ENCODE data around the gene COG6.

Gene COG6

DNA sequence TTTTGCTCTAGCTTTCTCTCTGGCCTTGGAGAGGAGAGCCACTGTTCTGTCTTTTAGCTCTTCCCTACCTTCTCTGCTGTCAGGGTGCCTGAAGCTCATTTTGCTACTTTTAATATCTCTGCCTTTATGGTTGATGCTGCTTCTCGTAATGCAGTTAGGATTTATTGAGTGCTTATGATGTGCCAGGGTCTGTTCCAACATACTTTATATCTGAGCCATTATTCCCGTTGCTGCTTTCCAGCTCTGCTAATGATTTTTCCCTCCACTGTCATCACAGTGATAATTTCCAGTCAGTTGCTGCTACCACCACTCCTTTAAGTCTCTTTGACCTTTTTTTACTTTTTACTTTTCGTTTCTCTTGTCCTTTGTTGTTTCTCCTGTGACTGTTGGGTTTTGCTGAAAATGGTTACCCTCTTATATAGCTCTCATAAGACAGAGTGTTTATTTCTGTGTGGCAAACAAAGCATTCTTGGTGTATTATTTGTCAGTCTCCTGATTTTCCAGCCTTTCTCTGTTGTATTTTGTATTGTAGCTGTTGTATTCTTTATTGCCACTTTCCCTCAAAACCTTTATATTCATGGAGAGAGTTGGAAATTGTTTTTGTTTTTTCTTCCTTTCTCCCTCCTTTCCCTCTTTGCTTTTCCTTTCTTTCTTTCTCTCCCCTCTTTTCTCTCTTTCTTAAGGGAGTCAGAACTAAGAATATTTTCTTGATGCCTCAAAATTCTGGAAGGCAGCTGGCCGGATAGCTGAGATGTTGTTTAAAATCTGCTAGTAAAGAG, 37.4 kb downstream of the COG6 start:
- FAIRE-seq: no peak
- no peak for DNase-seq (ENCODE audit: insufficient read length, low spot score)
- no peak for TF ChIP-seq POLR2A (IDR thresholded peaks at IDR 0.05; ENCODE audit: low read depth, low read length)

GRCh38 chr13:39699274-39699673, 43.8 kb downstream of the COG6 start:
- no peak for TF ChIP-seq POLR2A (IDR thresholded peaks at IDR 0.05; ENCODE audit: low read depth, low read length)
- FAIRE-seq (no peak), DNase-seq (ENCODE audit: insufficient read length, low spot score) (no peak)

DNA sequence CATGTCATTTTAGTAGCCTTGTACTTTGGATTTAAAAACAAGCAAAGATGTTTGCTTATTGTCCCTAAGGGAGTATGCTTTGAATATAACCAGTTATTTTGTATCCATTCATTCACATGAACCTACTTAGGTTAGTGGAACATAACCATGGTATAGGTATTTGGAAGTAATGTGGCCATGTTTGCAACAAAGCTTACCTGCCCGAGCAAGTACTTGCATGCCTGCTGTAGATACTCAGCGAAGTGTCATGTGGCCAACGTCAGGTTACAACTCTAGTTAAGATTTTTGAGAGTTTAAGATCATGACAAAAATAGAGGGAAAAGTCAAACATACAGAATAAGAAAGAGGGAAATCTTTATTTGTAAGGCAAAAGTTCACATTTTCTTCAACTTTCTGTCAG, 57.2 kb downstream of the COG6 start:
- TF ChIP-seq POLR2A (IDR thresholded peaks at IDR 0.05; ENCODE audit: low read depth, low read length): no peak
- FAIRE-seq (no peak), DNase-seq (ENCODE audit: insufficient read length, low spot score) (no peak)

GRCh38 chr13:39729156-39729555, 73.7 kb downstream of the COG6 start:
- FAIRE-seq: no peak
- no peak for DNase-seq (ENCODE audit: insufficient read length, low spot score)
- TF ChIP-seq POLR2A (IDR thresholded peaks at IDR 0.05; ENCODE audit: low read depth, low read length): no peak

- TF ChIP-seq POLR2A (IDR thresholded peaks at IDR 0.05; ENCODE audit: low read depth, low read length): no peak
- FAIRE-seq (no peak), DNase-seq (ENCODE audit: insufficient read length, low spot score) (no peak)
Observed at GRCh38 chr13:39734952-39735351, 79.5 kb downstream of the COG6 start.

DNA sequence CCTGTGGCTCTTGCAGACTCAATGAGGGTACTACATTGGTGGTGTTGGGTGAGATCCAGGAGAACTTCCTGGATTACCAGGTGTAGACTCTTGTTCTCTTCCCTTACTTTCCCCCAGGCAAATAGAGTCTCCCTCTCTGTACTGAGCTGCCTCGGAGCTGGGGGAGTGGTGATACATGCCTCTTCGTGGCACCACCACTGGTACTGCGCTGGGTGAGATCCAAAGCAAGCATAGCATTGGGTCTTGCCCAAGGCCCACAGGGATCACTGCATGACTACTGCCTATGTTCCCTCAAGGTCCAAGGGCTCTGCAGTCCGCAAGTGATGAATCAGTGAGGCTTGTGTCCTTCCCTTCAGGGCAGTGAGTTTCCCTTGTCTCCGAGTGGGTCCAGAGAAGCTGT, 81.6 kb downstream of the COG6 start:
- TF ChIP-seq POLR2A (IDR thresholded peaks at IDR 0.05; ENCODE audit: low read depth, low read length): no peak
- DNase-seq (ENCODE audit: insufficient read length, low spot score) (no peak), FAIRE-seq (no peak)

DNA sequence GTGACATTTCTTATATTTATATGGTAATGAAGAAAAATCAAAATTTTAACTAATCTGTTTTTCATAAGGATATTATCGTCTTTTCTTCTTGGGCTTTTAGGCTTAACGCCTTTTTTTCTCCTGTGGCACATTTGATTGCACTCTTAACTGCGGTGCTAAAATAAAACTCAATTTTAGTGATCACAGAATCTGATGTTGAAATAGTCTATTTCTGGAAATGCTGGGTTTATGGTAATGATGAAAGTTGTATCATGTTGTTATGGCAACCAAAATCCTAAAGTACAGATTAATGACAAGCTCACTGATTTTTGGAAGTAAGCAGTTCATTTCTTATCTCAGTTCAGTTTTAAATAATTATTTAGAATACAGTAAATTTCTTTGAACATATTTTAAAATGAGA, 85.3 kb downstream of the COG6 start:
- DNase-seq (ENCODE audit: insufficient read length, low spot score): no peak
- no peak for TF ChIP-seq POLR2A (IDR thresholded peaks at IDR 0.05; ENCODE audit: low read depth, low read length)
- FAIRE-seq: no peak

GRCh38 chr13:39748961-39749360, 93.5 kb downstream of the COG6 start:
- DNase-seq (ENCODE audit: insufficient read length, low spot score) (no peak), FAIRE-seq (no peak)
- TF ChIP-seq POLR2A (IDR thresholded peaks at IDR 0.05; ENCODE audit: low read depth, low read length): no peak

DNA sequence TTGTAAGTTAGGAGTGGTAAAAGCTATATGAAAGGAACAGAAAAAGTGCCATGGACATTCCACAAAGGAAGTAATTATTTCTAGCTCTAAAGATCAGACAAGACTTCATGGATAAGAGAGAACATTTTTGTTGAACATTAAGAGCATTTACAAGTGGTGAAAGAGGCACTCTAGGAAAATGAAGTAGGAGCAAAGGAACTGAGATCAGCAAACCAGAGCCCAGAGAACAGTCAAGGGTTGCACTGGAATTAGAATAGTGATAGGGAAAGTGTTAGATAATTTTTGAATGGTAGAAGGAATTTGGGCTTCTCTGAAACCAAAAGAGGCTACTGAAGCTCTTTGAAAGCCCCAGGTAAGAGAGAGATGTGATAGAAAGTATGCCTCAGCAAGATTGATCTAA, 94.1 kb downstream of the COG6 start:
- DNase-seq (ENCODE audit: insufficient read length, low spot score) (no peak), FAIRE-seq (no peak)

DNA sequence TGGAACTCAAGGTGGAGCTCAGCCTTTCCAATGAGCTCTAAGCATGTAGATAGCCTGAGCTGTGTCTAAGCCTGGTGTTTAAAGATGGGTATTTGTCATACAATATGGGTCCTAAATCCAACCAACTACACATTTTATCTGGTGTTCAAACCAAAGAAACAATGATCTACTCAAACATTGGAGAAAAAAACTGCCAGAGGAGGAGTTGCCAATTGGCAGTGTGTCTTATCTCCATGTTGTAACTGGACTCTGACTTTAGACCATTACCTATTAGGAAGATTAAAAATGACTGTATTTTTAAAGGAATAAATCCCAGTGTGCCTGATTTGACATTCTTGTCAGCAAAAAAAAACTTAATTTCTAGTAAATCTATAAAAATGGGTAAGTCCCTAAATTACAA, 96.3 kb downstream of the COG6 start:
- DNase-seq (ENCODE audit: insufficient read length, low spot score) (no peak), FAIRE-seq (no peak)
- no peak for TF ChIP-seq POLR2A (IDR thresholded peaks at IDR 0.05; ENCODE audit: low read depth, low read length)

More for the DNA sequence above, 94.1 kb downstream of the COG6 start:
- TF ChIP-seq POLR2A (IDR thresholded peaks at IDR 0.05; ENCODE audit: low read depth, low read length): no peak

GRCh38 chr13:39760521-39760920, 105.1 kb downstream of the COG6 start:
- FAIRE-seq: no peak
- no peak for TF ChIP-seq POLR2A (IDR thresholded peaks at IDR 0.05; ENCODE audit: low read depth, low read length)
- DNase-seq (ENCODE audit: insufficient read length, low spot score): no peak

DNA sequence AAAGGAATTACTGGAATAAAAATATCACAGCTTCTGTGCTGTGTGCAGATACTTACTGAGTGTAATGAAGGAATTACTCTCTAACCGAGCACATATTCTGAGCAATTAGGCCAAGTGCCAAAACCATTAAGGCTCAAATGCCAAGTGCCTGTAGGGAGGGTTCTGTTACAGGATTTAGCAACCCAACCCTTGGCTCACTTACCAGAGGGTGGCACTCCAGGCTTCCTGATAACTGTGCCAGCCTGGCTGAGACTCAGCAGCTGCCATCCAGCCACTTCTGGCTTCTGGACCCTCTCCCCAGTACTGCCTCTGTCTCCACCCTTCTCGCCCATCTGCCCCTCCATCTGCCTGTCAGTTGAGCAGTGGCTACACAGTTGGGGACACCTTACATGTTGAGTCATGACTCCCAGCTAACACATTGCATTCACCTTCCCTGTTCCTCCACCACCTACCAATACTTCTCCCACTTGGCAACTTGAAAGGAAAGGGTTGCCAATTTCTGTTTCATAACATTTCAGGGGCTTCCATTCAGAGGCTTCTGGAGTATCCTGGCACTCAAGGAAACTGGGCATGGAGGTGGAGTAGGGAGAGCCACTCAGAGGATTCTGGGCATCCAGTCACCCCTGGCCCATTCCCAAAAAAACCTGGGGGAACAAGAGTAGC, 110.5 kb downstream of the COG6 start:
- DNase-seq (ENCODE audit: insufficient read length, low spot score) (no peak), FAIRE-seq (no peak)
- no peak for TF ChIP-seq POLR2A (IDR thresholded peaks at IDR 0.05; ENCODE audit: low read depth, low read length)

DNA sequence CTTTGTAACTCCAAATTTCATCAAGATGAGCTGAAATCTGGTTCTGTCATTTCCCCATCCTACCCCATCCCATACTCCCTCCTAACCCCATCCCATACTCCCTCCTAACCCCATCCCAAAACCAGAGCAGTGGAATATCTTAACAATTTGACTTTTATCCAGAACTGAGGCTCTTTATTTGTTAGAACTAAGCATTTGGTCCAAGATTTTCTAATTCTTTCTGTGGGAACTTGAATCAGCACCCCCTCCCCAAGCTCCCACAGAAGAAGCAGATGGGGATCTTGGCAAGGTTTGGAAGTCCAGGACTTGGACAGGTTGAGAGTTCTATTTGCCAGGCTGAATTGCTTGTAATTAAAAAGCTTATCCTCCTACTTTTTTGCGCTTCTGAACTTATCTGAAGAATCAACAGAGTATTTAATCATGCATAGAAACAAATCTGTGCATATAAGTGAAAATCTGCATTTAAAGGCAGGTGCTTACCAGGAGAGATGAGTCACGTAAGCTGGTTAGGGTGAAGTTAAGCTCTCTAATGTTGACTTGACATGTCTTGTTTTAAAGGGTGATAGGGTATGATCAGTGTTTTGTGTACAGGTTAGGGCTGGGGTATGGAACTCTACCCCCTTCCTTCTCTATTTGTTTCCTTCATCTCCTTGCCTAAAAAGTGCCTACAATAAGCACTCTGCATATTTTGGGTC, 111.1 kb downstream of the COG6 start:
- no peak for DNase-seq (ENCODE audit: insufficient read length, low spot score)
- no peak for FAIRE-seq
- no peak for TF ChIP-seq POLR2A (IDR thresholded peaks at IDR 0.05; ENCODE audit: low read depth, low read length)

DNA sequence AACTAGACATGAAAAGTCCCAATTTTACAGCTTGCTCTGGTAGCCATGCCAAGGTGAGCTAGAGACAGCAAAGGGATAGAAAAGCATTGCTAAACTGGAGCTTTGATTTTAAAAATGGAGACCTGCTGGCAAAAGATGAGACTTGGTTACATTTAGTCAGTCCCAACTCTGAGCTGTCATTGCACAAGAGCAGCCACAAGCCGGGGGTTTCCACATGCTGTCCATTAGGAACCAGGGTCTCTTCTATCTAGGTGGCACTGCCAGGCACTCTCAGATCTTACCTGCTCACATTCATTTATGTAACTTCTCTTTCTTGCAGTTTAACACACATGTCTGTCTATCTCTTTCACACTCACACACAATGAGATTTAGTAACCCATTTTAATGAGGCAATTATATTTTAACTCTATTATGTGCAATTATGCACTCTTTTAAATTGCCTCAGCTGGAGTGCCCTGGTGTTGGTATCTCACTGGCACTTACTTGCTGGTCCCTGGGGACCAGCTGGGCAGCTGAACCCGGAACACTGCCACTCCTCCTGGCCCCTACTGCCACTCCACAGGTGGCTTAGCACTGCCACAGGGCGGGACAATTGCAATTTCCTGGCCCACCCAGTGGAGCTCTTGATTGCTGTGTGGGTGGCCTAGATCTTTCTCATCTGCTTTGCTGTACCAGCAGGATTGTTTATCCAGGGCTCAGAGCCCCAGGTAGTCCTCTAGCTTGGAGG, 112.5 kb downstream of the COG6 start:
- DNase-seq (ENCODE audit: insufficient read length, low spot score) (no peak), FAIRE-seq (no peak)
- no peak for TF ChIP-seq POLR2A (IDR thresholded peaks at IDR 0.05; ENCODE audit: low read depth, low read length)

Measured in H54 (cell line).